Activated CD8-positive, alpha-beta memory T cell treated with anti-CD3 and anti-CD28 coated beads, Interleukin-2, amount 50 U/mL, for 1 hour (primary cell): Measurements from ENCODE around the gene PCDHA8.
"Not testable (repeated sequence)": the region's sequence is repeated elsewhere in the genome, so short reads cannot be mapped to it uniquely, and the experiment has no call there.

Experiments
- DNase-seq: peaks from one replicate; pipeline ENCODE4 v3.0.0-alpha.2; 2020; ENCODE audit errors: extremely low read depth

PCDHA8 gene, protein sequence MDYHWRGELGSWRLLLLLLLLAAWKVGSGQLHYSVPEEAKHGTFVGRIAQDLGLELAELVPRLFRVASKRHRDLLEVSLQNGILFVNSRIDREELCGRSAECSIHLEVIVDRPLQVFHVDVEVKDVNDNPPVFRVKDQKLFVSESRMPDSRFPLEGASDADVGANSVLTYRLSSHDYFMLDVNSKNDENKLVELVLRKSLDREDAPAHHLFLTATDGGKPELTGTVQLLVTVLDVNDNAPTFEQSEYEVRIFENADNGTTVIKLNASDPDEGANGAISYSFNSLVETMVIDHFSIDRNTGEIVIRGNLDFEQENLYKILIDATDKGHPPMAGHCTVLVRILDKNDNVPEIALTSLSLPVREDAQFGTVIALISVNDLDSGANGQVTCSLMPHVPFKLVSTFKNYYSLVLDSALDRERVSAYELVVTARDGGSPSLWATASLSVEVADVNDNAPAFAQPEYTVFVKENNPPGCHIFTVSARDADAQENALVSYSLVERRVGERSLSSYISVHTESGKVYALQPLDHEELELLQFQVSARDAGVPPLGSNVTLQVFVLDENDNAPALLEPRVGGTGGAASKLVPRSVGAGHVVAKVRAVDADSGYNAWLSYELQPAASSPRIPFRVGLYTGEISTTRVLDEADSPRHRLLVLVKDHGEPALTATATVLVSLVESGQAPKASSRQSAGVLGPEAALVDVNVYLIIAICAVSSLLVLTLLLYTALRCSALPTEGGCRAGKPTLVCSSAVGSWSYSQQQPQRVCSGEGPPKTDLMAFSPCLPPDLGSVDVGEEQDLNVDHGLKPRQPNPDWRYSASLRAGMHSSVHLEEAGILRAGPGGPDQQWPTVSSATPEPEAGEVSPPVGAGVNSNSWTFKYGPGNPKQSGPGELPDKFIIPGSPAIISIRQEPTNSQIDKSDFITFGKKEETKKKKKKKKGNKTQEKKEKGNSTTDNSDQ

DNA sequence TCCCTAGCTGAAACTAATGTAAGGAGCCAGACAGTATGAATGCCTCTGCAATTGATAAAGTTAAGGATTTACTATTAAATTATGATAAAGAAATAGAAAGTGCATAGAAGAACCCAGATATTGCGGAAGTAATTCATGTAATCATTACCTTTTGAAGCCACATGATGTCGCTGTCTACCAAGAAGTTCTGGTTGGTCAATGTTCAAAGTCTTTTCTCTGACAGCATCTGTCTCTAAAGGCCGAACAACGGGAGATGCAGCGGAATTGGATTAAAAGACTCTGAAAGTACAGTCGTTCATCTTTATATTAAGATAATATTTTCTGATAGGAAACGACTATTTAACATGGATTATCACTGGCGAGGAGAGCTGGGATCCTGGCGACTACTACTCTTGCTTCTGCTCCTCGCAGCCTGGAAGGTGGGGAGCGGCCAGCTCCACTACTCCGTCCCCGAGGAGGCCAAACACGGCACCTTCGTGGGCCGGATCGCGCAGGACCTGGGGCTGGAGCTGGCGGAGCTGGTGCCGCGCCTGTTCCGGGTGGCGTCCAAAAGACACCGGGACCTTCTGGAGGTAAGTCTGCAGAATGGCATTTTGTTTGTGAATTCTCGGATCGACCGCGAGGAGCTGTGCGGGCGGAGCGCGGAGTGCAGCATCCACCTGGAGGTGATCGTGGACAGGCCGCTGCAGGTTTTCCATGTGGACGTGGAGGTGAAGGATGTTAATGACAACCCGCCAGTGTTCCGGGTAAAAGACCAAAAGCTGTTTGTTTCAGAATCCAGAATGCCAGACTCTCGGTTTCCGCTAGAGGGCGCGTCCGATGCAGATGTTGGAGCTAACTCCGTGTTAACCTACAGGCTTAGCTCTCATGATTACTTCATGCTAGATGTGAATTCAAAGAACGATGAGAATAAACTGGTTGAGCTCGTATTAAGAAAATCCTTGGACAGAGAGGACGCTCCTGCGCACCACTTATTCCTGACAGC lies at the start of gene PCDHA8:
TSS of gene PCDHA8 (plus strand) at position 210 of the 985 bp plus-strand sequence. CDS start at position 345, 135 bp downstream.
- no peak for DNase-seq

DNA sequence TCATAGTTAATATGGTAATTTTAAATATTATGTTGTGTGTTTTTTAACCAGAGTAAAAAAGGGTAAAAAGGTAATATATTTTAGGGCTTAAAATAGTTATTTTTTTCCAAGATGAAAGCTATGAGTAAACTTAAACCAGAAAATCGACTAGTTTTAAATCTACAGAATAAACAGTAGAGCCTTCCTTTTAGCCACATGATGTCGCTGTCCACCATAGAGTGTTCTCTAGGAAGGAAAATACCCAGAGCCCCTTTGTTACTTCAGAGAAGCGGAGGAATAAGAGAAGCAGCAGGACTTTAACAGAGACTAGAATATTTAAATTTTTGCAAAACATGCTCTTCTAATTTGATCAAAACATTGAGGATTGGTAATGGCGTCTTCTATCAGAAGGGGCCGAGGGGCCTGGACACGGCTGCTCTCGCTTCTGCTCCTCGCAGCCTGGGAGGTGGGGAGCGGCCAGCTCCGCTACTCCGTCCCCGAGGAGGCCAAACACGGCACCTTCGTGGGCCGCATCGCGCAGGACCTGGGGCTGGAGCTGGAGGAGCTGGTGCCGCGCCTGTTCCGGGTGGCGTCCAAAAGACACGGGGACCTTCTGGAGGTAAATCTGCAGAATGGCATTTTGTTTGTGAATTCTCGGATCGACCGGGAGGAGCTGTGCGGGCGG lies 46.3 kb upstream of the PCDHA8 start, which contains the start of gene PCDHA2:
TSS of gene PCDHA2 (plus strand) at position 258 of the 664 bp plus-strand sequence.
- DNase-seq = no peak

DNA sequence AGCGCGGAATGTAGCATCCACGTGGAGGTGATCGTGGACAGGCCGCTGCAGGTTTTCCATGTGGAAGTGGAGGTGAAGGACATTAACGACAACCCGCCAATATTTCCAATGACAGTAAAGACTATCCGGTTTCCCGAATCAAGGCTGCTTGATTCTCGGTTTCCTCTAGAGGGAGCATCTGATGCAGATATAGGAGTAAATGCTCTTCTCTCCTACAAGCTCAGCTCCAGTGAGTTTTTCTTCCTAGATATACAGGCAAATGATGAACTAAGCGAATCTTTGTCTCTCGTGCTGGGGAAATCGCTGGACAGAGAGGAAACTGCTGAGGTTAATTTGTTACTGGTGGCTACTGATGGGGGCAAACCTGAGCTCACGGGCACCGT lies 45.7 kb upstream of the PCDHA8 start:
- DNase-seq = no peak

DNA sequence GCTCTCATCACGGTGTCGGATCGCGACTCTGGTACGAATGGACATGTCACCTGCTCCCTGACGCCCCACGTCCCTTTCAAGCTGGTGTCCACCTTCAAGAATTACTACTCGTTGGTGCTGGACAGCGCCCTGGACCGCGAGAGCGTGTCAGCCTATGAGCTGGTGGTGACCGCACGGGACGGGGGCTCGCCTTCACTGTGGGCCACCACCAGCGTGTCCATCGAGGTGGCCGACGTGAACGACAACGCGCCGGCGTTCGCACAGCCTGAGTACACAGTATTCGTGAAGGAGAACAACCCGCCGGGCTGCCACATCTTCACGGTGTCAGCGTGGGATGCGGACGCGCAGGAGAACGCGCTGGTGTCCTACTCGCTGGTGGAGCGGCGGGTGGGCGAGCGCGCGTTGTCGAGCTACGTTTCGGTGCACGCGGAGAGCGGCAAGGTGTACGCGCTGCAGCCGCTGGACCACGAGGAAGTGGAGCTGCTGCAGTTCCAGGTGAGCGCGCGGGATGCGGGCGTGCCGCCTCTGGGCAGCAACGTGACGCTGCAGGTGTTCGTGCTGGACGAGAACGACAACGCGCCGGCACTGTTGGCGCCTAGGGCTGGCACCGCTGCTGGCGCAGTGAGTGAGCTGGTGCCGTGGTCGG lies 44.8 kb upstream of the PCDHA8 start:
- DNase-seq = not testable (repeated sequence)

DNA sequence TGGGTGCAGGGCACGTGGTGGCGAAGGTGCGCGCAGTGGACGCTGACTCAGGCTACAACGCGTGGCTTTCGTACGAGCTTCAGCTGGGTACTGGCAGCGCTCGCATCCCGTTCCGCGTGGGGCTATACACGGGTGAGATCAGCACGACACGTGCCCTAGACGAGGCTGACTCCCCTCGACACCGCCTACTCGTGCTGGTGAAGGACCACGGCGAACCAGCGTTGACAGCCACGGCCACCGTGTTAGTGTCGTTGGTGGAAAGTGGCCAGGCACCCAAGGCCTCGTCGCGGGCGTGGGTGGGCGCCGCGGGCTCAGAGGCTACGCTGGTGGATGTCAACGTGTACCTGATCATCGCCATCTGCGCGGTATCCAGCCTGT lies 44.3 kb upstream of the PCDHA8 start:
- DNase-seq = no peak

DNA sequence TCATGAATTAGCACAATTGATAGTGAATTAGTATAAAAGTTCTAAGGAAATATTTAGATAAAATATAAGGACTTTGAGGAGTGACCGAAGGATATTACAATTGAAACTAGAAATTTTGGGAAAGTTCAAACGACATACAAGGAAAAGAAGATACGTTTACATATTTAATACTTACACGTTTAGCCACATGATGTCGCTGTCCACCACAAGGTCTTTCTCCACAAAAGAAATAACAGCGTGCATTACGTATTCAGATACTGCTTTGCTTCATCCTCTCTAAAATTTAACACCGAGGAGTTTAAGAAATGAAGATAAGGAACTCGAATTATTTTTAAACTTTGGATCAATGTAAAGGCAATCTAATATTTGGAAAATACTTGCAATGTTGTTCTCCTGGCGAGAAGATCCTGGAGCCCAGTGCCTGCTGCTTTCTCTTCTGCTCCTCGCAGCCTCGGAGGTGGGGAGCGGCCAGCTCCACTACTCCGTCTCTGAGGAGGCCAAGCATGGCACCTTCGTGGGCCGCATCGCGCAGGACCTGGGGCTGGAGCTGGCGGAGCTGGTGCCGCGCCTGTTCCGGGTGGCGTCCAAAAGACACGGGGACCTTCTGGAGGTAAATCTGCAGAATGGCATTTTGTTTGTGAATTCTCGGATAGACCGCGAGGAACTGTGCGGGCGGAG lies 40.0 kb upstream of the PCDHA8 start, which contains the start of gene PCDHA3:
TSS of gene PCDHA3 (plus strand) at position 242 of the 678 bp plus-strand sequence.
- no peak for DNase-seq

DNA sequence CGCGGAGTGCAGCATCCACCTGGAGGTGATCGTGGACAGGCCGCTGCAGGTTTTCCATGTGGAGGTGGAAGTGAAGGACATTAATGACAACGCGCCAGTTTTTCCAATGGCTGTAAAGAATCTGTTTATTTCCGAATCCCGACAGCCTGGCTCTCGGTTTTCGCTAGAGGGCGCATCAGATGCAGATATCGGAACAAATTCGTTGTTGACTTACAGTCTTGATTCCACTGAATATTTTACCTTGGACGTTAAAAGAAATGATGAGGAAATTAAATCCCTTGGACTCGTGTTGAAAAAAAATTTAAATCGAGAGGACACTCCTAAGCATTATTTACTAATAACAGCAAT lies 39.5 kb upstream of the PCDHA8 start:
- DNase-seq = no peak

DNA sequence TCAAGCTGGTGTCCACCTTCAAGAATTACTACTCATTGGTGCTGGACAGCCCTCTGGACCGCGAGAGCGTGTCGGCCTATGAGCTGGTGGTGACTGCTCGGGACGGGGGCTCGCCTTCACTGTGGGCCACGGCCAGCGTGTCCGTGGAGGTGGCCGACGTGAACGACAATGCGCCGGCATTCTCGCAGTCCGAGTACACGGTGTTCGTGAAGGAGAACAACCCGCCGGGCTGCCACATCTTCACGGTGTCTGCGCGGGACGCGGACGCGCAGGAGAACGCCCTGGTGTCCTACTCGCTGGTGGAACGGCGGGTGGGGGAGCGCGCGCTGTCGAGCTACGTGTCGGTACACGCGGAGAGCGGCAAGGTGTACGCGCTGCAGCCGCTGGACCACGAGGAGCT lies 38.6 kb upstream of the PCDHA8 start:
- not testable (repeated sequence) for DNase-seq

DNA sequence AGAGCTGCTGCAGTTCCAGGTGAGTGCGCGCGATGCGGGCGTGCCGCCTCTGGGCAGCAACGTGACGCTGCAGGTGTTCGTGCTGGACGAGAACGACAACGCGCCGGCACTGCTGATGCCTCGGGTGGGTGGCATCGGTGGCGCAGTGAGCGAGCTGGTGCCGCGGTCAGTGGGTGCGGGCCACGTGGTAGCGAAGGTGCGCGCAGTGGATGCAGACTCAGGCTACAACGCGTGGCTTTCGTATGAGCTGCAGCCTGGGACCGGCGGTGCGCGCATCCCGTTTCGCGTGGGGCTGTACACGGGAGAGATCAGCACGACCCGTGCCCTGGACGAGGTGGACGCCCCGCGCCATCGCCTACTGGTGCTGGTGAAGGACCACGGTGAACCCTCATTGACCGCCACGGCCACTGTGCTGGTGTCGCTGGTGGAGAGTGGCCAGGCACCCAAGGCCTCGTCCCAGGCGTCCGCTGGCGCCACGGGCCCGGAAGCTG lies 38.2 kb upstream of the PCDHA8 start:
- no peak for DNase-seq

DNA sequence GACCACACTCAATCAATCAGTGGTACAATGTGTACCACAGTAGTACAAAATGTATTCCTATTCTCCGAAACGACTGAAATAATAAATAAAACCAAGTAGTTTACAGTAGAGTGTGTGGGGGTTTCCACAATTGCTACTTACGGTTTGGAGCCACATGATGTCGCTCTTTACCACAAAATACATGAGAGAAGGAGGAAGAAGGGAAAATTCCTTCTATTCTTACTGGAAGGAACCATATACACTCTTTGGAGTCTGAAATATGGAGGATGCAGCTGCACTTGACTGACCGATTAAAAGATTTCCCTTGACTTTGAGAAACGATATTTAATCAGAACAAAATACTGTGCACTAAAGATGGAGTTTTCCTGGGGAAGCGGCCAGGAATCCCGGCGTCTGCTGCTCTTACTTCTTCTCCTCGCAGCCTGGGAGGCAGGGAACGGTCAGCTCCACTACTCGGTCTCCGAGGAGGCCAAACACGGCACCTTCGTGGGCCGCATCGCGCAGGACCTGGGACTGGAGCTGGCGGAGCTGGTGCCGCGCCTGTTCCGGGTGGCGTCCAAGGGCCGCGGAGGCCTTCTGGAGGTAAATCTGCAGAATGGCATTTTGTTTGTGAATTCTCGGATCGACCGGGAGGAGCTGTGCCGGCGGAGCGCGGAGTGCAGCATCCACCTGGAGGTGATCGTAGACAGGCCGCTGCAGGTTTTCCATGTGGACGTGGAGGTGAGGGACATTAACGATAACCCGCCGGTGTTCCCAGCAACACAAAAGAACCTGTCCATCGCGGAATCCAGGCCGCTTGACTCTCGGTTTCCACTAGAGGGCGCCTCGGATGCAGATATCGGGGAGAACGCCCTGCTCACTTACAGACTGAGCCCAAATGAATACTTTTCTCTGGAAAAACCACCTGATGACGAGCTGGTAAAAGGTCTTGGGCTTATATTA lies 33.9 kb upstream of the PCDHA8 start, which contains the start of gene PCDHA4:
TSS of gene PCDHA4 (plus strand) at position 235 of the 942 bp plus-strand sequence.
- DNase-seq = no peak

DNA sequence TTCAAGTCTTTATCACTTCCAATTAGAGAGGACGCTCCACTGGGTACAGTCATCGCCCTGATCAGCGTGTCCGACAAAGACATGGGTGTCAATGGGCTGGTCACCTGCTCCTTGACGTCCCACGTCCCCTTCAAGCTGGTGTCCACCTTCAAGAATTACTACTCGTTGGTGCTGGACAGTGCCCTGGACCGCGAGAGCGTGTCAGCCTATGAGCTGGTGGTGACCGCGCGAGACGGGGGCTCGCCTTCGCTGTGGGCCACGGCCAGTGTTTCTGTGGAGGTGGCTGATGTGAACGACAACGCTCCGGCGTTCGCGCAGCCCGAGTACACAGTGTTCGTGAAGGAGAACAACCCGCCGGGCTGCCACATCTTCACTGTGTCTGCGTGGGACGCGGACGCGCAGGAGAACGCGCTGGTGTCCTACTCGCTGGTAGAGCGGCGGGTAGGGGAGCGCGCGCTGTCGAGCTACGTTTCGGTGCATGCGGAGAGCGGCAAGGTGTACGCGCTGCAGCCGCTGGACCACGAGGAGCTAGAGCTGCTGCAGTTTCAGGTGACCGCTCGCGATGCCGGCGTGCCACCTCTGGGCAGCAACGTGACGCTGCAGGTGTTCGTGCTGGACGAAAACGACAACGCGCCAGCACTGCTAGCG lies 32.6 kb upstream of the PCDHA8 start:
- not testable (repeated sequence) for DNase-seq

DNA sequence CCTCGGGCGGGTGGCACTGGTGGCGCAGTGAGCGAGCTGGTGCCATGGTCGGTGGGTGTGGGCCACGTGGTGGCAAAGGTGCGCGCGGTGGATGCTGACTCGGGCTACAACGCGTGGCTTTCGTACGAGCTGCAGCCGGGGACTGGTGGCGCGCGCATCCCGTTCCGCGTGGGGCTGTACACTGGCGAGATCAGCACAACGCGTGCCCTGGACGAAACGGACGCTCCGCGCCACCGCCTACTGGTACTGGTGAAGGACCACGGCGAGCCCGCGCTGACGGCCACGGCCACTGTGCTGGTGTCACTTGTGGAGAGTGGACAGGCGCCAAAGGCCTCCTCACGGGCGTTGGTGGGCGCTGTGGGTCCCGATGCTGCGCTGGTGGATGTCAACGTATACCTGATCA lies 32.1 kb upstream of the PCDHA8 start:
- no peak for DNase-seq

DNA sequence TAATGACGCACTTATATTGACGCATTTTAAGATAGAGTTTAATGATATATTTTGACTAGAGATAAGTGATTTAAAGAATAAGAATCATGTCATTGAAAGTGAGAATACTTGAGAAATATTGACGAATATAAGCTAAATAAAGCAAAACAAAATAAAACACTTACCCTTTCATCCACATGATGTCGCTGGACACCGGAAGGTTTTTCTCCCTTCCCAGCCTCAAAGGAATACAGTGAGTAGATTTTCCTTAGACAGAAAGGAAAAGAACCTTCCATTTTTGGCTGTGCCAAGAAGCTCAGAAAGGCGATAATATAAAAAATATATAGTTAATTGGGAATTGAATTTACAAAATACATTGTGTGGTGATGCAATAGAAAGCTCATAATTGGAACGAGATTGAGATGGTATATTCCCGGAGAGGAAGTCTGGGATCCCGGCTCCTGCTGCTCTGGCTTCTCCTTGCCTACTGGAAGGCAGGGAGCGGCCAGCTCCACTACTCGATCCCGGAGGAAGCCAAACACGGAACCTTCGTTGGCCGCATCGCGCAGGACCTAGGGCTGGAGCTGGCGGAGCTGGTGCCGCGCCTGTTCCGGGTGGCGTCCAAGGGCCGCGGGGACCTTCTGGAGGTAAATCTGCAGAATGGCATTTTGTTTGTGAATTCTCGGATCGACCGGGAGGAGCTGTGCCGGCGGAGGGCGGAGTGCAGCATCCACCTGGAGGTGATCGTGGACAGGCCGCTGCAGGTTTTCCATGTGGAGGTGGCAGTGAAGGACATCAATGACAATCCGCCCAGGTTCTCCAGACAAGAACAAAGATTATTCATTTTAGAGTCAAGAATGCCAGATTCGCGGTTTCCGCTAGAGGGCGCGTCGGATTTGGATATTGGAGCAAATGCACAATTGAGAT lies 19.4 kb upstream of the PCDHA8 start, which contains the start of gene PCDHA5:
TSS of gene PCDHA5 (plus strand) at position 239 of the 906 bp plus-strand sequence.
- DNase-seq = no peak

DNA sequence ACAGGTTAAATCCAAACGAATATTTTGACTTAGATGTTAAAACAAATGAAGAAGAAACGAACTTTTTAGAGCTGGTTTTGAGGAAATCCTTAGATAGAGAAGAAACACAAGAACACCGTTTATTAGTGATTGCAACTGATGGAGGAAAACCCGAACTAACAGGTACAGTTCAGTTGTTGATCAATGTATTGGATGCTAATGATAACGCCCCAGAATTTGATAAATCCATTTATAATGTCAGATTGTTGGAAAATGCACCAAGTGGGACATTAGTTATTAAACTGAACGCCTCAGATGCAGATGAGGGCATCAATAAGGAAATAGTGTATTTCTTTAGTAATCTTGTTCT lies 18.7 kb upstream of the PCDHA8 start:
- no peak for DNase-seq

DNA sequence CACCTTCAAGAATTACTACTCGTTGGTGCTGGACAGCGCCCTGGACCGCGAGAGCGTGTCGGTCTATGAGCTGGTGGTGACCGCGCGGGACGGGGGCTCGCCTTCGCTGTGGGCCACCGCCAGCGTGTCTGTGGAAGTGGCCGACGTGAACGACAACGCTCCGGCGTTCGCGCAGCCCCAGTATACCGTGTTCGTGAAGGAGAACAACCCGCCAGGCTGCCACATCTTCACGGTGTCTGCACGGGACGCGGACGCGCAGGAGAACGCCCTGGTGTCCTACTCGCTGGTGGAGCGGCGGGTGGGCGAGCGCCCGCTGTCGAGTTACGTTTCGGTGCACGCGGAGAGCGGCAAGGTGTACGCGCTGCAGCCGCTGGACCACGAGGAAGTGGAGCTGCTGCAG lies 18.0 kb upstream of the PCDHA8 start:
- DNase-seq = not testable (repeated sequence)

DNA sequence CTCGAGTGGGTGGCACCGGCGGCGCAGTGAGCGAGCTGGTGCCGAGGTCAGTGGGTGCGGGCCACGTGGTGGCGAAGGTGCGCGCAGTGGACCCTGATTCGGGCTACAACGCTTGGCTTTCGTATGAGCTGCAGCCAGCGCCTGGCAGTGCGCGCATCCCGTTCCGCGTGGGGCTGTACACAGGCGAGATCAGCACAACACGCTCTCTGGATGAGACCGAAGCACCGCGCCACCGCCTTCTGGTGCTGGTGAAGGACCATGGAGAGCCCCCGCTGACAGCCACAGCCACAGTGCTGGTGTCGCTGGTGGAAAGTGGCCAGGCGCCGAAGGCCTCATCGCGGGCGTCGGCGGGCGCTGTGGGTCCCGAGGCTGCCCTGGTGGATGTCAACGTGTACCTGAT lies 17.5 kb upstream of the PCDHA8 start:
- no peak for DNase-seq
